Aorta (tissue), 5 donors: ENCODE measurements around the gene DOP1B. TPM values are rescaled to one million over a fixed set of nuclear protein-coding genes. Genes with fewer than 3 reads are reported as not detected.

Experiments
- ATAC-seq: fragments of 200-7000 bp; cut with Tn5 transposase; one replicate; pipeline ENCODE4 v1.9.1; 2022; ENCODE audit warnings: moderate library complexity; ENCODE audit not compliant: low FRiP score
- DNase-seq, 2 donors: peaks; one replicate each; pipeline ENCODE4 v3.0.0-alpha.2; 2020
- H3K27ac ChIP-seq, 2 donors: one replicate each; pipeline ENCODE4 v1.5.1; 2013; ENCODE audit warnings: low read length in 2 of 2, mild to moderate bottlenecking in 2 of 2, moderate library complexity in 2 of 2, control low read depth in 1 of 2, inconsistent platforms in 1 of 2, low read depth in 1 of 2
- H3K27me3 ChIP-seq, 2 donors: one replicate each; pipeline ENCODE4 v1.6.1; 2013; ENCODE audit warnings: control low read depth in 1 of 2, low read length in 1 of 2, mild to moderate bottlenecking in 1 of 2, moderate library complexity in 1 of 2; ENCODE audit not compliant: insufficient read depth in 2 of 2, control insufficient read depth in 1 of 2
- H3K36me3 ChIP-seq, 2 donors: one replicate each; pipeline ENCODE4 v1.6.1; 2013; ENCODE audit warnings: control low read depth in 1 of 2, low read length in 1 of 2, mild to moderate bottlenecking in 1 of 2; ENCODE audit not compliant: insufficient read depth in 2 of 2, control insufficient read depth in 1 of 2
- H3K4me1 ChIP-seq, 2 donors: one replicate each; pipeline ENCODE4 v1.6.1; 2013; ENCODE audit warnings: low read length in 2 of 2, control low read depth in 1 of 2, mild to moderate bottlenecking in 1 of 2, moderate library complexity in 1 of 2; ENCODE audit not compliant: insufficient read depth in 2 of 2, control insufficient read depth in 1 of 2
- H3K4me3 ChIP-seq, 2 donors: one replicate each; pipeline ENCODE4 v1.5.1; 2013; ENCODE audit warnings: low read length in 2 of 2, control low read depth in 1 of 2, mild to moderate bottlenecking in 1 of 2
- H3K9me3 ChIP-seq: one replicate; pipeline ENCODE4 v1.6.1; 2013; ENCODE audit warnings: mild to moderate bottlenecking, low read length; ENCODE audit not compliant: control insufficient read depth
- WGBS, 2 donors: extraction: QIAGEN DNeasy Blood & Tissue Kit; methylation state at CpG; one replicate each; pipeline ENCODE4 v1.1.7; 2013; 5-methylcytosine and 5-hydroxymethylcytosine counted together
- intact Hi-C, 2 donors: fragments of 100-400 bp; cut with DNase I; formaldehyde crosslinking; loops; one replicate each; pipeline versions ENCODE4 v1.14.2 to v1.15.0; 2022
- polyA plus RNA-seq, 2 donors: library from polyadenylated mRNA; stranded (reverse); fragments of 200-250 nt; gene quantifications; one replicate each; pipeline ENCODE4 v1.2.3, GENCODE V29; 2013
- total RNA-seq, 2 donors: library from RNA; stranded (reverse); fragmentation: NEBNext Ultra II Directional; extraction: Animal tissue kit (Norgen Biotek cat#: 25700); gene quantifications; one replicate each; pipeline ENCODE4 v1.2.1, GENCODE V29; 2021
- donor health status: healthy with polysubstance abuse.
- donor health status: Bipolar disorder and iron deficiency.
- donor health status: DM: no; HTN: no; CAD: no.
- donor health status: DM: no; HTN: no; CAD: no.
- donor health status: DM: yes; HTN: yes; CAD: no.

The DOP1B gene
- total and polyA plus RNA-seq, 4 donors, result 2.9 to 14.8 (median 9.2) TPM

DNA sequence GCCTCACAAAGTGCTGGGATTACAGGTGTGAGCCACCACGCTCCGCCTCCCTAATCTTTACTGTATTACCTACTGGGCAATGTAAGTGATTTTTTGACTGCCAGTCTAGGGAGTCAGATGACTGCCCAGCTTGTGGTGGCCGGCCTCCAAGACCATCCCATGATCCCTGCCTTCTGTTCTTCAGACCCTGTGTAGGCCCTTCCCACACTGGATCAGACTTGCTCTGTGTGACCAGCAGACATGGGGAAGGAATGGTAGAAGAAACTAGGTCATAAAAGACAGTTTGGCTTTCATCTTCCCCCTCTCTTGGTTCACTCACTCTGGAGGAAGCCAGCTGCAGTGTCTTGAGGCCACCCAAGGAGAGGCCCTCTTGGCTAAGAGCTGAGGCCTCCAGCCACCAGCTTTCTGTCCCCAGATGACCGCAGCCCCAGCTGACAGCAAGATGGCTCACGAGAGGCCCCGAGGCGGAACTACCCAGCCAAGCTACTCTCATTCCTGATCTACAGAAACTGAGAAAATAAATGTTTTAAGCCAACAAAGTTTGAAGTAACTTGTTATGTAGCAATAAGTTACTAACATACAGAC, 36.2 kb upstream of the DOP1B start:
- ATAC-seq, result peak; percentile 50
- Histone ChIP-seq H3K27ac (no peak overlapping the region), H3K4me3 (no peak overlapping the region), H3K9me3 (no peaks in the 10 kb centered on the region), H3K4me1 (no peaks in the 10 kb centered on the region), H3K27me3 (no peaks in the 10 kb centered on the region), H3K36me3 (no peaks in the 10 kb centered on the region)
- 73 to 75% methylated on average over 7 of the region's 7 CpGs for WGBS, 2 donors
- no peak for DNase-seq
- intact Hi-C loops, result no loop called here

DNA sequence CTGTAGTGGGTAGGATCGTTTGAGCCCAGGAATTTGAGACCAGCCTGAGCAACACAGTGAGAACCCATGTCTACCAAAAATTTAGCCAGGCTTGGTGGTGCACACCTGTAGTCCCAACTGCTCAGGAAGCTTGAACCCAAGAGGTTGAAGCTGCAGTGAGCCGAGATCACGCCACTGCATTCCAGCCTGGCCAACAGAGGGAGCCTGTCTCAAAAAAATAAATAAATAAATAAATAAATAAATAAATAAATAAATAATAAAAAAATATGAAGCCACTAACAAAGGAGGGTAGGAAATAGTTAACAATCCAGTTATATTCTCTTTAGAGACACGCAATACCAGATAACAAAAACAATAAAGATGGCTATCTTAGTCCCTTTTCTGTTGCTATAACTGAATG, 33.6 kb upstream of the DOP1B start:
- intact Hi-C loops, result no loop called here
- Histone ChIP-seq H3K9me3 (no peaks in the 10 kb centered on the region), H3K4me1 (no peaks in the 10 kb centered on the region), H3K27me3 (no peaks in the 10 kb centered on the region), H3K27ac (no peak overlapping the region), H3K4me3 (no peak overlapping the region), H3K36me3 (no peaks in the 10 kb centered on the region)
- 39 to 52% methylated on average over 4 of the region's 4 CpGs for WGBS, 2 donors
- DNase-seq (no peak), ATAC-seq (no peak)

DNA sequence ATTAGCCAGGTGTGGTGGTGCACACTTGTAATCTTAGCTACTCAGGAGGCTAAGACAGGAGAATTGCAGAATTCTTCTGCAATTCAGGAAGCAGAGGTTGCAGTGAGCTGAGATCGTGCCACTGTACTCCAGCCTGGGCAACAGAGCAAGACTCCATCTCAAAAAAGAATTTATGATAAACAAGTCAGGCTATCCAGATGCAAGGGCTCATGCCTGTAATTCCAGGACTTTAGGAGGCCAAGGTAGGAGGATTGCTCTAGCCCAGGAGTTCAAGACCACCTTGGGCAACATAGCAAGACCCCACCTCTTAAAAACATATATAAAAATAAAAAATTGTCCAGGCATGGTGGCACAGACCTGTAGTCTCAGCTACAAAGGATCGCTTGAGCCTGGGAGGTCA, 32.2 kb upstream of the DOP1B start:
- Histone ChIP-seq H3K4me3 (no peak overlapping the region), H3K4me1 (no peaks in the 10 kb centered on the region), H3K27ac (no peak overlapping the region), H3K9me3 (no peaks in the 10 kb centered on the region), H3K27me3 (no peaks in the 10 kb centered on the region), H3K36me3 (no peaks in the 10 kb centered on the region)
- intact Hi-C loops, result no loop called here
- DNase-seq (no peak), ATAC-seq (no peak)
- WGBS, 2 donors, result 79 to 94% methylated on average over 2 of the region's 2 CpGs

DNA sequence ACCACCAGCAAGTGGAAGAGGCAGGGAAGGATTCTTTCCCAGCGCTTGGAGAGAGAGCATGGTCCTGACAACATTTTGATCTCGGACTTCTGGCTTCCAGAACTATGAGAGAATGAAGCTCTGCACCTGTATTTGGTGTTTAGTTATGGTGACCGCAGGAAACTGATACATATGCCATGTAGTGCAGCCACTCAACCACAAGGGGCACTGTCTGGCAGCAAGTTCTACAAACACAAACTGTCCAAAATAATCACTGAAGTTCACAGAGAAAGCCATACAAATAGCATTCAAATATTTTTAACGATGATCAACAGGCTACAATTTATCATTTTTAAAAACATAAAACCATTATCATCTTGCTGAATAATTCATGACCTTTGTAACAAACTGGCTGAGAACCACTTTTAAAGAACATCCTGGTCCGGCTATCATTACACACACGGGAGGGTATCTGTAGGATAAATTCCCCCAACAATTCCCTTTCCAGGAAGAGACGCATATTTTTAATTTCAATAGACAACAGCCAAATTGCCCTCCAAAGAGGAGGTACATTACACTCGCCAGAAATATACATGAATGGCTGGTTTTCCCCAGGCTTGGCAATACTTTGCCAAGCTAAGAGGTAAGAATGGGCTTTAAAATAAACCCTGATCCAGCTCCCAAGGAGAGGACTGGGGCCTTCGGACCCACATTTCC, 31.0 kb upstream of the DOP1B start:
- ATAC-seq (peak; percentile 72), DNase-seq (peak in 1 of 2 donors; percentile 64)
- H3K27me3 ChIP-seq, result no peaks in the 10 kb centered on the region
- H3K9me3 ChIP-seq, result no peaks in the 10 kb centered on the region
- no peaks in the 10 kb centered on the region for H3K4me1 ChIP-seq
- no peaks in the 10 kb centered on the region for H3K36me3 ChIP-seq
- H3K4me3 ChIP-seq, result no peak overlapping the region
- H3K27ac ChIP-seq, result no peak overlapping the region
- intact Hi-C loops, result no loop called here
- 35 to 41% methylated on average over 9 of the region's 9 CpGs for WGBS, 2 donors

DNA sequence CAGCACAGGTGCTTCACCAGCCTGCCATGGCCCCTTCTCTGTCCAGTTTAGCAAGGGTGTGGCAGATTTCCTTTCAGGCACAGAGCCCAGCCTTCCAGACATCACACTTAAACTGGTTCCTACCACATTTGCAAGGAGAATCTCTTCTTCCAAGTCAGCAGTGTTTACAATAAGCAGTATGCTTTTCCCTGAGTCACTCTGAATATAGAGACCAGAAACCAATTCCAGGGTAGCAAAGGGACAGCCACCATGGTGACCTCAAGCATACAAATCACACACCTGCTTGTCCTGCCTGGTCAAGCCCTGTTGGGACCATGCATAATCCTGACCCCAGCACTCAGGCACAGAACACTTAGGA, 30.4 kb upstream of the DOP1B start:
- Histone ChIP-seq H3K4me1 (no peaks in the 10 kb centered on the region), H3K4me3 (no peak overlapping the region), H3K27me3 (no peaks in the 10 kb centered on the region), H3K36me3 (no peaks in the 10 kb centered on the region), H3K9me3 (no peaks in the 10 kb centered on the region), H3K27ac (no peak overlapping the region)
- ATAC-seq (no peak), DNase-seq (no peak)
- intact Hi-C loops, result no loop called here

DNA sequence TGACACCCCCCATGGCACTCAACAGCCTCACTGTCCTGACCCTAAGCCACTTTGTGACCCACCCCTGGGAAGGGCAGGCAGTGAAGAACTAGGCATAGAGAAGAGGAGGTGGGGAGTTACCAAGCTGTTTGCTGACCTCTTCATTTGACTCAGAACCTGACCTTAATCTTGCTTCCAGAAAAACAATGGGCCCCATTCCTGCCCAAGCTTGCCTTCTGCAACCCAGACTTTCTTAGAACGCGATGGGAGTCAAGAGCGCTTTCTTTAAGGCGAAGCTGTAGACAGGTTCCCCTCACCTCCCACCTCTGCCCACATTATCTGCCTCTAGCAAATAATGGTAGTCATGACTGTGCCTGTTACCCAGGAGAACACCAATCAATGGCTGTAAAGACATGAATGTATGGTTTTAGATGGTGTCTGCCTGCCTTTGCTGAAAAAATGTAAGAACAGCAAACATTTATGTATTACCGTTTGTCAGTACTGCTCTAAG, 30.0 kb upstream of the DOP1B start:
- Histone ChIP-seq H3K4me1 (no peaks in the 10 kb centered on the region), H3K36me3 (no peaks in the 10 kb centered on the region), H3K9me3 (no peaks in the 10 kb centered on the region), H3K27me3 (no peaks in the 10 kb centered on the region), H3K4me3 (no peak overlapping the region), H3K27ac (no peak overlapping the region)
- no peak for ATAC-seq
- DNase-seq, result no peak
- intact Hi-C loops, result no loop called here
- 96 to 99% methylated on average over 5 of the region's 5 CpGs for WGBS, 2 donors

DNA sequence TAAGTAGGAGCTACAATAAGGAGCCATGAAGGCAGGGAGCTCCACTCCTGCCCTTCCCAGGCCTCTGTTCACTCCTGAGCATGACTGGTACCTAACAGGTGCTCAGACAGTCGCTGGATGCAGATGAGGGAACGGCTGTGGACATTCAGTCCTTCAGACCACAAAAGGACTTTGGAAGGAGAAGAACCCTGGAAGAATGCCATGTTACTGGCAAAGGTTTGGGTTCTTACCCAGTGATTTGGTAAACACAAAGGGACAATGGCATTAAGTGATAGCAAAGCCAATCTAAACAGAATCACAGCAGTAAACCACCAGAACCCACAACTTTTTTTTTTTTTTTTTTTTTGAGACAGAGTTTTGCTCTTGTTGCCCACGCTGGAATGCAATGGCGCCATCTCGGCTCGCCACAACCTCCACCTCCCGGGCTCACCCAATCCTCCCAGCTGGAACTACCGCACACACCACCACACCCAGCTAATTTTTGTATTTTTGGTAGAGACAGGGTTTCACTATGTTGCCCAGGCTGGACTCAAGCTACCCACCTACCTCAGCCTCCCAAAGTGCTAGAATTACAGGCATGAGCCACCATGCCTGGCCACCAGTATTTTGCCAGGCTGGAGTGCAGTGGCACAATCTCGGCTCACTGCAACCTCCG, 29.2 kb upstream of the DOP1B start:
- no peaks in the 10 kb centered on the region for H3K36me3 ChIP-seq
- no peak for DNase-seq
- H3K27me3 ChIP-seq, result no peaks in the 10 kb centered on the region
- ATAC-seq, result no peak
- 92 to 96% methylated on average over 9 to 10 of the region's 10 CpGs for WGBS, 2 donors
- intact Hi-C loops, result no loop called here
- no peaks in the 10 kb centered on the region for H3K4me1 ChIP-seq
- no peaks in the 10 kb centered on the region for H3K9me3 ChIP-seq
- H3K4me3 ChIP-seq, result no peak overlapping the region
- no peak overlapping the region for H3K27ac ChIP-seq

DNA sequence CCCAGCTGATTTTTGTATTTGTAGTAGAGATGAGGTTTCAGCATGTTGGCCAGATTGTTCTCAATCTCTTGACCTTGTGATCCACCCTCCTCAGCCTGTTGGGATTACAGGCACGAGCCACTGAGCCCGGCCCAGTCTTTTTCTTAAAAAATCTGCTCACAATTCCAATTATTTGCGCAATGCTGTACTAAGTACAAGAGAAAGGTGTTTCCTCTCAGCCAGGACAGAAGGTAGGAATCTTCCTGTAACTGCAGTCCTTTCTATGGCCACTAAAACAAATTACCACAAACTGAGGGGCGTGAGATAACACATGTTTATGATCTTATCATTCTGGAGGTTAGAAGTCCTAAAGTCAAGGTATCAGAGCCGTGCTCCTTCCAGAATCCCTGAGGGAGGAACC, 28.6 kb upstream of the DOP1B start:
- Histone ChIP-seq H3K4me1 (no peaks in the 10 kb centered on the region), H3K36me3 (no peaks in the 10 kb centered on the region), H3K27me3 (no peaks in the 10 kb centered on the region), H3K4me3 (no peak overlapping the region), H3K9me3 (no peaks in the 10 kb centered on the region), H3K27ac (no peak overlapping the region)
- 94 to 96% methylated on average over 5 of the region's 5 CpGs for WGBS, 2 donors
- intact Hi-C loops, result no loop called here
- DNase-seq (no peak), ATAC-seq (no peak)

DNA sequence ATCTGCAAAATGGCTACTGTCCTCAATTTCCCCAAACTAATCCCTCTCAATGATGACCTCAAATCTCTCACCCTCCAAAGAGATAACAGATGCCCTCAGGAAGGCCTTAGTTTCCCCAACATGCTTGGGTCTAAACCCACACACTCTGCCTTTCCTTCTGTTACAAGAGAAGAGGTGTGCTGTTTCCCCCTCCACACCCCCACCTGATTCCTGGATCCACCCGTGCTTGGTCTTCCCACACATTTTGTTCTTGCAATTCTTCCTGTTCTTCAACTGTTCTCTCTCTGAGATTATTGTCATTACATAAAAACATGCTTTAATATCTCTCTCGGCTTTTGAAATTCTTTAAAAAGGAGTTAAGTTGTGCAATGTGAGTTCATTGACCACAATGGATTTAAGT, 27.4 kb upstream of the DOP1B start:
- no peak overlapping the region for H3K4me3 ChIP-seq
- ATAC-seq, result no peak
- 78 to 79% methylated on average over 2 of the region's 2 CpGs for WGBS, 2 donors

More for the DNA sequence above, 27.4 kb upstream of the DOP1B start:
- Histone ChIP-seq H3K4me1 (no peaks in the 10 kb centered on the region), H3K27ac (no peak overlapping the region), H3K27me3 (no peaks in the 10 kb centered on the region), H3K36me3 (no peaks in the 10 kb centered on the region), H3K9me3 (no peaks in the 10 kb centered on the region)
- DNase-seq, result no peak
- intact Hi-C loops, result no loop called here
